GM10266 (cell line): ENCODE data around the gene BST1.

Experiments used
- DNase-seq: peaks from one replicate; pipeline ENCODE4 v3.0.0; 2012; ENCODE audit errors: extremely low spot score
- TF ChIP-seq, protein P1 (sequence below): IDR thresholded peaks from 2 replicates; pipeline ENCODE4 v1.5.1; 2012; ENCODE audit warnings: mild to moderate bottlenecking, low read depth; ENCODE audit not compliant: control insufficient read depth, insufficient read depth; ENCODE audit errors: missing control alignments

BST1 gene

DNA sequence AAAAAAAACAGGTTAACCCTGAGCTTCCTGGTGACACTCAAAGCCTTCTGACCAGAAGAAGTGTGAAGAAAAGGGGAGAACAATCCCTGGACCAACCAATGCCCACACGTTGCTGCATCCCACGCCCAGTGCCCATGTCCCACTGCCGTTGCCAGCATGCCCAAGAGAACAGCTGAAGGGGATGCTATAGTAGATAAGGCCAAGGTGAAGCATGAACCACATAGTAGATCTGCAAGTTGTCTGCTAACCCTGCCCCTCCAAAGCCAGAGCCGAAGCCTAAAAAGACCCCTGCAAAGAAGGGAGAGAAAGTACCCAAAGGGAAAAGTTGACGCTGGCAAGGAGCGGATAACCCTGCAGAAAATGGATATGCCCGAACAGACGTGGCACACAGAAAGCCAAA is 64.0 kb downstream of the BST1 start:
- TF ChIP-seq, protein P1, sequence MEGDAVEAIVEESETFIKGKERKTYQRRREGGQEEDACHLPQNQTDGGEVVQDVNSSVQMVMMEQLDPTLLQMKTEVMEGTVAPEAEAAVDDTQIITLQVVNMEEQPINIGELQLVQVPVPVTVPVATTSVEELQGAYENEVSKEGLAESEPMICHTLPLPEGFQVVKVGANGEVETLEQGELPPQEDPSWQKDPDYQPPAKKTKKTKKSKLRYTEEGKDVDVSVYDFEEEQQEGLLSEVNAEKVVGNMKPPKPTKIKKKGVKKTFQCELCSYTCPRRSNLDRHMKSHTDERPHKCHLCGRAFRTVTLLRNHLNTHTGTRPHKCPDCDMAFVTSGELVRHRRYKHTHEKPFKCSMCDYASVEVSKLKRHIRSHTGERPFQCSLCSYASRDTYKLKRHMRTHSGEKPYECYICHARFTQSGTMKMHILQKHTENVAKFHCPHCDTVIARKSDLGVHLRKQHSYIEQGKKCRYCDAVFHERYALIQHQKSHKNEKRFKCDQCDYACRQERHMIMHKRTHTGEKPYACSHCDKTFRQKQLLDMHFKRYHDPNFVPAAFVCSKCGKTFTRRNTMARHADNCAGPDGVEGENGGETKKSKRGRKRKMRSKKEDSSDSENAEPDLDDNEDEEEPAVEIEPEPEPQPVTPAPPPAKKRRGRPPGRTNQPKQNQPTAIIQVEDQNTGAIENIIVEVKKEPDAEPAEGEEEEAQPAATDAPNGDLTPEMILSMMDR: no peak
- DNase-seq: no peak

DNA sequence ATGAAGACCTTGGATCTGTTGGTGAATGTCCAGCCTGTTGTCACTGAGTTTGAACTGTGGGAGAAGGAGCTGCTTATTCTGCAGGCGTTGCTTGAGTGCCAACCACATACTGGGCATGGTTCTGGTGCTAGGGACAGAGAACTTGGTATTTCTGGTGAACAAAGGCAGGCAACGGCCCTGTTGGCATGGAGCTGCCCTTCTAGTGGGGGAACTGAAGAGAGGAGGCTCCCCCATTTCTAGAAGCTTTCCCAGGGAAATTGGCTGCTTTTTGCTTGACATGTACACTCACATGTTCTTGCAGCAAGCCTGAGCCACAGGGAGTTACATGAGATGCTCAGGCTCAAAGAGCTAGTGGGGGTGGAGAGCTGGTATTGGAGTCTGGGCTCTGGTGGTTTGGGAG is 66.3 kb downstream of the BST1 start:
- TF ChIP-seq, protein P1: no peak
- no peak for DNase-seq

DNA sequence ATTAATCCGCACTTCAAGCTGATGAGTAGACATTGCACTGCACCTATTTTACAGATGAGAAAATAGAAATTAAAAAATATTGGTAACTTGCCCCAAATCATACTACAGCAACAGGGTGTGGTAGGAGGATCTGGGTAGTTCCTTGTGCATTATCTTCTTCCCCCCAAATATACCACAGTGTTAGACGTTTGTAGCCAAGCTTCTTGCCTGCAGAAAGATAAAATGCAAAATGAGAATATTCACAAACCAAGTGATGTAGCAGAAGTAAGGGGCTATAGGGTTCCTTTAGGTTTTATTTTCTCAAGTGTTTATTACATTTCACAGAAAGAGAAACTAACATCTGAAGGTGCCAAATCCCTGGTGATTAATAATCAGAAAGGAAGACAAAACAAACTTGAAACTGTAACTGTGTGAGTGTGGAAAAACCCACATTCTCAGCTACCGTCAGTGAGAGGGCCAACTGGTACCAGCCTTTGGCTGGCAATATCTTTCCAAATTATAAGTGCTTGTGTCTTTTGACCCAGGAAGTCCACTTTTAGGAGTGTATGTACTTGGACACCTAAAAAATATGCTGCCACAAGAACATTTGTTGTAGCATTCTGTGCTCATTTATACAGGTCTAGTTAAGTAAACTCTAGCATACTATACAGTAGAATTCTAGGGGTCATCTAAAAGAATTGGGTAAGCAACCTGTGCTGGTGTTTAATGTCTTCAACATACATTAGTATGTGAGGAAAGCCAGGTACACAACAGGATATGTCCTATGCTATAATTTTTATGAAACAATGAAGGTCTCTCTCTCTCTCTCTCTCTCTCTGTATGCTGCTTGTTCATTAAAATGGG is 68.6 kb downstream of the BST1 start:
- TF ChIP-seq, protein P1: no peak
- DNase-seq: no peak

DNA sequence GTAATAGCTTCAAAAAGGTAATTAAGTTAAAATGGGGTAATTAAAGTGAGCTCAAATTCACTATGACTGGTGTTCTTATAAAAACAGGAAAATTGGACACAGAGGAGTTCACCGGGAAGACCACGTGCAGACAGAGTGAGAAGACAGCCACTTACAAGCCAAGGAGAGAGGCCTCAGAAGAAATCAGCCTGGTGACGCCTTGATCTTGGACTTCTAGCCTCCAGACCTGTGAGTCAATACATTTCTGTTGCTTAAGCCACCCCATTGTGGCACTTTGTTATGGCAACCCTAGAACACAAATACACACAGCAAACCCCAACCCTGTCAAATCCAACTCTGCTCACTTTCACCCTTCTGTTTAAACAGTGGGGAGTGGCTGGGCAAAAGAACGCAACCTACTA is 71.2 kb downstream of the BST1 start:
- TF ChIP-seq, protein P1: no peak
- DNase-seq: no peak

DNA sequence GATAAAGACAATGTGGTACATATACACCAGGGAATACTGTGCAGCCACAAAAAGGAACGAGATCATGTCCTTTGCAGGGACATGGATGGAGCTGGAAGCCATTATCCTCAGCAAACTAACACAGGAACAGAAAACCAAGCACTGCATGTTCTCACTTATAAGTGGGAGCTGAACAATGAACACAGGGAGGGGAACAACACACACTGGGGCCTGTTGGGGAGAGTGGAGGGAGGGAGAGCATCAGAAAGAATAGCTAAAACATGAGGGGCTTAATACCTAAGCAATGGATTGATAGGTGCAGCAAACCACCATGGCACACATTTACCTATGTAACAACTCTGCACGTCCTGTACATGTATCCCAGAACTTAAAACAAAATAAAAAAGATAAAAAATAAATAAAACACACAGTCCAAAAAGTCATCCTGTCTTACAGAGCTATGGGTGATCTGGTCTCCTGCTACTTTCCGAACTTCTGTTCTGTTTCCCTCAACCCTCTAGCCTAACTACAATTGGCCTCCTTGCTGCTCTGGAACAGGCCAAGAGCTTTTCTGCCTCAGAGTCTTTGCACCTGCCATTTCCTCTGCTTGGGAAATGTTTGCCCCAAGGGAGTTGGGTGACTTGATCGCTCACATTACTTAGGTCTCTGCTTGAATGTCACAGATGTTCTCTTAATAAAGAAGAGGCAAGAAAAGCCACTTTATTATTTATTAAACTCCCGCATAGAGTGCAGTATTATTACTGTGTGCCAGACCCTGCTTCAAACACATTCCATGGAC is 74.2 kb downstream of the BST1 start:
- DNase-seq: no peak
- TF ChIP-seq, protein P1: no peak

DNA sequence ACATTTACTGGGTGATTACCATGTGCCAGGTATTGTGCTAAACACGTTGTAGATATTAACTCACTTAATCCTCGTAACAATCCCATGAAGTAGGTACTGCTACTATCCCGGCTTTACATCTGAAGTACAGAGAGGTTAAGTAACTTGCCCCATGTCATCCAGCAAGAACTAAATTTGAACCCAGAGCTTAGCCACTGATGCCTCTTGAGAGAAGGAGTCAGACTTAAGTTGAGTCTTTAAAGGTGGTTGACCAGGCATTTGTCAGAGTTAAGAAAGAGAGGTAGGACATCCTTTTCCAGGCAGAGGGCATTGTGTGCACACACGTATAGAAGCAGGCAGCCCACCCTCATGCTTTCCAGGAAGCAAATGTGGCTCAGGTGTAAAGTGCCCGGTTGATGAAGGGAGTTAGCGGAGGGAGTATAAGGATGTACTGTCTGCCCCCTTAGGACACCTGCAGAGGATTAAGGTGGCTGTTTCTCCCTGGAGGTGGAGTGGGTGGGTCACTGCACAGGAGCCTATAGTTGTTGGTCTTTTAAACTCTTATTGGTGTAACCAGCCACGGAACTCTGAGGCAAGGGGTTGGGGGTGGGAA is 74.9 kb downstream of the BST1 start:
- DNase-seq: no peak
- TF ChIP-seq, protein P1: no peak
